ENCODE data around the gene LRRTM3. TPM values are rescaled to one million over a fixed set of nuclear protein-coding genes. Genes with fewer than 3 reads are reported as not detected.

The LRRTM3 gene
- not detected for total RNA-seq

- peak; percentile 61 for DNase-seq (ENCODE audit: low spot score)
Measured at GRCh38 chr10:66925896-66926715, at the start of gene LRRTM3. TSS of gene LRRTM3 (plus strand) at chr10:66926036.

GRCh38 chr10:66877361-66877760 is 48.5 kb upstream of the LRRTM3 start:
- DNase-seq (ENCODE audit: low spot score): no peak

- DNase-seq (ENCODE audit: low spot score): no peak
Measured at GRCh38 chr10:66880292-66880691, 45.5 kb upstream of the LRRTM3 start.

- no peak for DNase-seq (ENCODE audit: low spot score)
Measured at GRCh38 chr10:66880826-66881225, 45.0 kb upstream of the LRRTM3 start.

DNA sequence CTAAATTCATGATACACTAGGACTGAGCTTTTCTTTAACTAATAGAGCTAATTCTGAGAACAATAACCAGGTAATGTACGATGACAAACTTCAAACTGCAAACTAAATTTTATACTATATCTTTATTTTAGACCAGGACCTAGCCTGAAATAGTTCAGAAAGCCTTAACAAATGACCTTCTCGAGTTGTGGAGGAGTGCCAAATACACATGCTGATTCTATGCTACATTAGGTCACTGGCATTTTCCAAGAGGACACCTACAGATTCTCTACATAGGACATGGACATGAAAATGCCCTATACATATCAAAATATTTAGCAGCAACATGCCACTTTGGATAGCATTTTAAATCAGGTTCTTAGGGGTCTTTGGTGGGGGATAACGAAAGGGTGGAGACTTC is 44.0 kb upstream of the LRRTM3 start:
- DNase-seq (ENCODE audit: low spot score): no peak

DNA sequence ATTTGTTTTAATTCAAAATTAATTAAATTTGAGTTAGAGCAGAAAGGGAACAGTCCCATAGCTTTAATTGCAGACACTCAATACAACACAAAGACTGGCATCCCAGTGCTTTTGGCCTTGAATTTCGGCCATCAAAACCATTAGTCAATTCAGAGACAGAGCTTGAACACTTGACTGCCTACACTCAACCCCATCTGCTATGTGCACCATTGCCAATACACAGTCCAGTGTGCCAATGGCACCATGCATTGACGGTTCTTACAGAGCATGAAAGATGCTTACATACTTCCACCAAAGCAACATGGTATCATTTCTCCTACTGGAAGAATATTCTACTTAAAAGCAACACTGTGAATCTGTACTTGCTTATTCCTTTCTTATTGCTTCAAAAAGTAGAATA is 43.6 kb upstream of the LRRTM3 start:
- no peak for DNase-seq (ENCODE audit: low spot score)

DNA sequence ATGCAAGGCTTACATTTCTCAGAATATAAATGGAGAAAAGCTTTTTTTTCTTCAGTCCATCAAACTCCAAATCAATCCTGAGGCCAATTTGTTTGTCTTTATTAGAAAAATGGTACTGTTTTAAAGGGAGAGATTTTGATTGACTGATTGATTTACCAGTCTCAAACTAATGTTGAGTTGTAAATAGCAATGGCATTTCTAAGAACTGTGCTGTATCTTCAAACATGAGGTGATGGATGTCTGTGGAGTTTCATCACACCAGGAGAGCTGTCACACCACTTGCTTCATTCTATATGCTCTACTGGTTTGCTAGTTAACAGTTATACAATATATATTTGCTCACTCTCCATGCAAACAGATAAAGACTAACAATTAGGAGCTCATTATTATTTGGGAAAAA is 39.0 kb upstream of the LRRTM3 start:
- no peak for DNase-seq (ENCODE audit: low spot score)

- no peak for DNase-seq (ENCODE audit: low spot score)
Measured at GRCh38 chr10:66888237-66888636, 37.6 kb upstream of the LRRTM3 start.

- no peak for DNase-seq (ENCODE audit: low spot score)
Measured at GRCh38 chr10:66892871-66893270, 33.0 kb upstream of the LRRTM3 start.

DNA sequence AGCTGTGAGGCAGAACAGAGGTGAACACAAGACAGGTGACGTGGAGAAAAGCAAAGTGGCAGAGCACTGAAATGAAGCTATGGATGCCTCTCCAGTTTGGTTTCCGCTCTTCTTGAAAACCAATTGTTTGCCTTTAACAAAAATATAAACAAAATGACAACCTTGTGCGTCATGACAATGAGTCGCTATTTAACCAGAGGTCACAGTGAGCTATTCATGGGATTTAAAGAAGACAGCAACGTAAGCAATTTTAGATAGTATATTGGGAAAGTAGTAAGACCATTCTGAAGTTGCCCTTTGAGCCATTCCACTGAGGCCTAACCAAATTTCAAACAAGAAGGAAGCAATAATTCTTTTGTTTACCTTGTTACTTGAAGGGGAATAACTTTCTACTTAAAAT is 15.2 kb upstream of the LRRTM3 start:
- no peak for DNase-seq (ENCODE audit: low spot score)

DNA sequence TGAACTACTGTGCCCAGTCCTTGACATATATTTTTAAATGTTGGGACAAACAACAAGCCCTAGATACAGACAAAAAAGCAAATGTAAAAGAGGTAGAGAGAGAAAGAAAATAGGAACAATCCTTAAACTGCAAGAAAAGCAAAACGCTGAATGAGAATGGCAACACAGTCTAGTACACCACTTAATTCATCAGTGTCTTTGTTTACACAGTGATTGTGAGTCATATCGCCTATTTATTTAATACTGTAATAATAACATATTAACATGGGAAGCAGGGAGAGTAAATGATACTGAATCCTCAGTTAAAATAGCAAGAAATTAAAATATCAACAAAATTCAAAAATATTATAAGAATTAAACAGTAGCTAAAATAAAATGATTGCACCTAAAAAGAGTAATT is 9.8 kb upstream of the LRRTM3 start:
- DNase-seq (ENCODE audit: low spot score): no peak

GRCh38 chr10:66917104-66917503 is 8.7 kb upstream of the LRRTM3 start:
- no peak for DNase-seq (ENCODE audit: low spot score)

- DNase-seq (ENCODE audit: low spot score): no peak
Measured at GRCh38 chr10:66919248-66919647, 6.6 kb upstream of the LRRTM3 start.

- DNase-seq (ENCODE audit: low spot score): no peak
Measured at GRCh38 chr10:66924674-66925345, 1.0 kb upstream of the LRRTM3 start.

GRCh38 chr10:66925373-66925772 is 463 bp upstream of the LRRTM3 start:
- DNase-seq (ENCODE audit: low spot score): no peak

- no peak for DNase-seq (ENCODE audit: low spot score)
Measured at GRCh38 chr10:66926841-66927240, 1.0 kb downstream of the LRRTM3 start.

- DNase-seq (ENCODE audit: low spot score): no peak
Measured at GRCh38 chr10:66927251-66927935, 1.6 kb downstream of the LRRTM3 start.

- no peak for DNase-seq (ENCODE audit: low spot score)
Measured at GRCh38 chr10:66927971-66928770, 2.3 kb downstream of the LRRTM3 start.

GRCh38 chr10:66928776-66929175 is 2.9 kb downstream of the LRRTM3 start:
- DNase-seq (ENCODE audit: low spot score): no peak

GRCh38 chr10:66929375-66929774 is 3.5 kb downstream of the LRRTM3 start:
- DNase-seq (ENCODE audit: low spot score): no peak

GRCh38 chr10:66931340-66931948 is 5.6 kb downstream of the LRRTM3 start:
- DNase-seq (ENCODE audit: low spot score): no peak

GRCh38 chr10:66931949-66932343 is 6.1 kb downstream of the LRRTM3 start:
- no peak for DNase-seq (ENCODE audit: low spot score)
